NCI-H82 treated with DMSO at 0.1 percent for 48 hours (cell line): ENCODE measurements around the gene PLD6.
"Not testable (repeated sequence)": the region's sequence is repeated elsewhere in the genome, so short reads cannot be mapped to it uniquely, and the experiment has no call there.

Experiments used
- DNase-seq: peaks from one replicate; lab custom pipeline; 2025; ENCODE audit not compliant: unreplicated experiment; lab: John Stamatoyannopoulos, UW

The PLD6 gene

DNA sequence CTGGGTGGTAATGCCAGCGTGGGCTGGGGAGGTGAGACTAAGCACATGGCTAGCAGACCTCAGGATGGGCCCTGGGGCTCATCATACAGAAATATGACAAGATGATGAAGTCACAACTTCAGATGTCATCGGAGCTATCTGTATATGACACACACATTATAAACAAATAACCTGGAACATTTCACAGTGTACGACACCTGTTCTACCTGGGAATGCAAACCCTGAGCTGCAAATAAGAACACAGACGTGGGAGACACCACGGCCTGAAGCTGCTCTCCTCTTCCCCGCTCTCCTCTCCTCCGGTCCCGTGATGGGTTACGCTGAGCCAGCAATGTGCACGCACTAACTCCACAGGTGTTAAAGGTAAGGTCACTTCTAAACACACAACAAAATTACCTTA lies 4.9 kb downstream of the PLD6 start:
- DNase-seq: no peak

- no peak for DNase-seq
Measured at GRCh38 chr17:17200831-17201230, 5.3 kb downstream of the PLD6 start.

DNA sequence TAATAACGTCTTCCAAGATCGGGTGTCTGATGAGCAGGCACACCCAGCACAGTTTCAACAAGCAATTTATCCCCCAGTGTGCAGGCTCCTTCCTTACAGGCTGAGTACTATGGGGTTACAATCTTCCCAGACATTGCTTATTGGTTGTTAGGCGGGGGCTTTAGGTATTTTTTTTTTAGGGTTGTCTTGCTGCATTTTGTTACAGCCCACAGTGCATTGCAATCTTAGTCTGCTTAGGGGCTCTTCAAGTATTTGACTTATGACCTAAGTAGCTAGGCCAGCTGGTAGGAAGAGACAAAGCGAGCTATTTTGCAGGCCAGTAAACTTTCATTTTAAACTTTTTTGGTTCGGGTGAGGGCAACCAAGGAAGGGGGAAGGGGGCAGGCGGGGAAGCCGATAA lies 5.8 kb downstream of the PLD6 start:
- no peak for DNase-seq

GRCh38 chr17:17198281-17198680 lies 7.9 kb downstream of the PLD6 start:
- no peak for DNase-seq

GRCh38 chr17:17196776-17197175 lies 9.4 kb downstream of the PLD6 start:
- no peak for DNase-seq

DNA sequence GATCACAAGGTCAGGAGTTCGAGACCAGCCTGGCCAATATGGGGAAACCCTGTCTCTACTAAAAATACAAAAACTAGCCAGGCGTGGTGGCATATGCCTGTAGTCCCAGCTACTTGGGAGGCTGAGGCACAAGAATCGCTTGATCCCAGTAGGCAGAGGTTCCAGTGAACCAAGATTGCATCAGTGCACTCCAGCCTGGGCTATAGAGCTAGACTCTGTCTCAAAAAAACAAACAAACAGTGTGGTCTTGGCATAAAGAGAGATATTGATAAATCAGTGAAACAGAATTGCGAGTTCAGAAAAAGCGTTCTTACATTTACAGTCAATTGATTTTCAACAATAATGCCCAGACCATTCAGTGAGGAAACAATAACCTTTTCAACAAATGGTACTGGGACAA lies 10.7 kb downstream of the PLD6 start:
- DNase-seq: not testable (repeated sequence)

DNA sequence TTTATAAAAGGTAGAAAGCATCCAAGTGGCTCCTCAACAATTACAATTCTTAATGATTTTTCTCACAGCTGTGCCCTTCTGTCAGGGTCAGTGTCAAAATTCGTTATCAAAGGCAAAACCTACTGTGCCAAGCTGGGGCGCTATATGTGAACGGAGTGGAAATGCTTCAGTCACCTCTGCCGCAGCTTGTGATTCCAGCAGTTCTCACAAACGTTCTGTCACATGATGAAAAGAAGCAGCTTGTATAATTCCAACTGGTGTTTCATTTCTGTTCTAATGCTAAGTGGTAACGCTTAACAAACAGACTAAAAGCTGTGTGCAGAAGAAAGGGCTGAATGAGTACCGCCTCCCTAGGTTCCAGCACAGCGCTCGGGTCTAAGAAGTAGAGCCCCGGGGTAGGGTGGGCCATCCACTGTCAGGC lies 14.2 kb downstream of the PLD6 start:
- DNase-seq: no peak

- DNase-seq: no peak
Measured at GRCh38 chr17:17191346-17191792, 14.8 kb downstream of the PLD6 start.

GRCh38 chr17:17190188-17190587 lies 15.9 kb downstream of the PLD6 start:
- DNase-seq: no peak

- no peak for DNase-seq
Measured at GRCh38 chr17:17189559-17189958, 16.6 kb downstream of the PLD6 start.

DNA sequence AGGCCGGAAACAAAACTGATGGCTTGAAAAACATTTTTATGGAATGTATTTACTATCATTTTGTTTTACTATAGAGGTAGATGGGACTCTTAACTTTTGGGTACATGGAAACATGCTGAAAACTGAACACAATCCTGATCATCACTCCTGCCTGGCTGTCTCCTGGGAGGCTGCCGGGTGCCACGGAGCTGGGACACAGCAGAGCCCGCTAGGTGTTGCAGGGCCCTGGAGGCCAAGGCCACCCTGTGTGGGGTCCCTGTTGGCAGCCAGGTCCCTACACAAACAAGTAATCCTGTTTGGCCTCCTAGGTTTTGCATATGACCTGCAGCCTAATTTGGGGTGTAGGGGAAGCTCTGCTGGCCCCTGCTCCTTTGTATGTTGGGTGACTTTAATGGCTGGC lies 17.5 kb downstream of the PLD6 start:
- no peak for DNase-seq

DNA sequence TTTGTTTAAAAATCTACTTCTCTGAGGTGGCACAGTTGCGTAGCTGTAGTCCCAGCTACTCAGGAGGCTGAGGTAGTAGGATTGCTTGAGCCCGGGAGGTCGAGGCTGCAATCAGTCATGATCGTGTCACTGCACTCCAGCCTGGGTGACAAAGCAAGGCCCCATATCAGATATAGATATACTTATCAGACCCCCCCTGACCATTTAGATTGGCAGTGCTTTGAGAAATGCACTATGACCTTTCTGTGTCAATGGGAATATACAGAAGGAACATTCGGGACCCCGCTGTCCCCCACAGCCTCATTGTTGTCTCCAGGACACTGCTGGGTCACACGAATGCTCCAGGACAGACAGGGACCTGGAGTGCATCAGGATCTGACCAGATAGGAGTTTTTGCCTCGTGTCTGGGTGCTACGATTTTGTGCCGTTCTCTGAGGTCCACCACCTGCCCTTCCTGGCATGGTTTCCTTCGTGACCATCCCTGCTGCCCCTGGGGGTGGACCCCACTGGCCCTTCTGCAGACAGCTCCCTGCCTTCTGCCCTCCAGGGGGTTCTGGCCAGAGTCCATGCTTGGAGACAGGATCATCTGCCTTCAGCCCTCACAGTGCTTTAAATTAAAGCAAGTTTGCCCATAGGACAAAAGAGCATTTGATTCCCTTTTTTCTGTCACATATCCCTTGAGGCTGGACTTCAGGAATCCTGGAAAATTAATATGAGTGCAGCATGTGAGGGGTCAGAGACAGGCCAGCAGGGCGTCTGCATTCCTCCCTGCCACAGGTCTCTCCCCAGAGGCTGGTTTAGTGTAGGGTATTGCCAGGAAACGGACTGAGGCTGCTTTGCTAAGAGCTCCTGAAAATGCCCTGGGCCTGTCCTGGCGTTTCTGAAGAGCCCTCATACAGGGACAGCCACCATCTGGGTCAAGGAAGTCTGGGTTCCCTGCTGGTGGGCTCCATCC lies 19.3 kb downstream of the PLD6 start:
- no peak for DNase-seq

- no peak for DNase-seq
Measured at GRCh38 chr17:17186051-17186450, 20.1 kb downstream of the PLD6 start.

- not testable (repeated sequence) for DNase-seq
Measured at GRCh38 chr17:17184985-17185757, 21.0 kb downstream of the PLD6 start.

DNA sequence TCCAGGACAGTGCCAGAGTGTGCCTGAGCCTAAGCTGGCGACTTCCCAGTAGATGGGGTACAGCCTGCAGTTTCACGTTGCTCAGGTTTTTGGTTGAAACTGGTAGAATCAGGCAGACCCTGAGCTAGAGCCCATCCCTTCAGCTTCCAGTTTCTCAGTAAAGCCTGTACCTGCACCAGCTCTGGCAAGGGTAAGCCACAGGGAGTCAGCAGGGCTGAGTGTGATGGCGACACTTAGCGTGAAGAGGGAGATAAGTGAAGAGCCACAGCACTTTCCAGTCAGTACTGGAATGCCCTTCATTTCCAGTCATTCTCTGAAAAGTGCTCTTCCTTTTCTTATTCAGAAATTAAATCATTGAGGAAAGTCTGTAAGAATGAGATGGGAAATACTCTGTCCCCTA lies 22.4 kb downstream of the PLD6 start:
- no peak for DNase-seq

DNA sequence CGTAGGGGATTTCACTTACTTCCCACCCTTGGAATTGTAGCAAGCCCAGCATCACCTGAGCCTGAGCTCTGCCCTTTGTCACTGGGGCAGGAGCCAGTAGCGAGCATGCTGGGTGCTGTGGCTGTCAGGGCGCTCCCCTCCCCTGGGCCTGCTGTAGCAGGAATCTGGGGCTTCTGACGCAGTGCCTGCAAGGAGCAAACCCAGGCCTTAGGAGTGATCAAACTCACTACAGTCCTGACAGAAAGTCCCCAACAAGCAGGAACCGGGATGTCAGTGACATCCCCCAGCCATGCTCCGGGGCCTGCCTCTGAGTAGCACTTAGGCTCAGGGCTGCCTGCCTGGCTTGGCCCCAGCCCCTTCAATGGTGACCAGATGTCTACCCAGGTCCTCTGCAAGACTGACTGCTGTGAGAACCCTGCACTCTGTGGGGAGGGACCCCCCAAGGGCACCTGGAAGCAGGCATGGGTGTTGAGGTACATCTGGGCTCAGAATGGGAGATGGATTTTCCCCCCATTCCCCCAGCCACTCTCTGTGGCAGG lies 23.5 kb downstream of the PLD6 start:
- no peak for DNase-seq

DNA sequence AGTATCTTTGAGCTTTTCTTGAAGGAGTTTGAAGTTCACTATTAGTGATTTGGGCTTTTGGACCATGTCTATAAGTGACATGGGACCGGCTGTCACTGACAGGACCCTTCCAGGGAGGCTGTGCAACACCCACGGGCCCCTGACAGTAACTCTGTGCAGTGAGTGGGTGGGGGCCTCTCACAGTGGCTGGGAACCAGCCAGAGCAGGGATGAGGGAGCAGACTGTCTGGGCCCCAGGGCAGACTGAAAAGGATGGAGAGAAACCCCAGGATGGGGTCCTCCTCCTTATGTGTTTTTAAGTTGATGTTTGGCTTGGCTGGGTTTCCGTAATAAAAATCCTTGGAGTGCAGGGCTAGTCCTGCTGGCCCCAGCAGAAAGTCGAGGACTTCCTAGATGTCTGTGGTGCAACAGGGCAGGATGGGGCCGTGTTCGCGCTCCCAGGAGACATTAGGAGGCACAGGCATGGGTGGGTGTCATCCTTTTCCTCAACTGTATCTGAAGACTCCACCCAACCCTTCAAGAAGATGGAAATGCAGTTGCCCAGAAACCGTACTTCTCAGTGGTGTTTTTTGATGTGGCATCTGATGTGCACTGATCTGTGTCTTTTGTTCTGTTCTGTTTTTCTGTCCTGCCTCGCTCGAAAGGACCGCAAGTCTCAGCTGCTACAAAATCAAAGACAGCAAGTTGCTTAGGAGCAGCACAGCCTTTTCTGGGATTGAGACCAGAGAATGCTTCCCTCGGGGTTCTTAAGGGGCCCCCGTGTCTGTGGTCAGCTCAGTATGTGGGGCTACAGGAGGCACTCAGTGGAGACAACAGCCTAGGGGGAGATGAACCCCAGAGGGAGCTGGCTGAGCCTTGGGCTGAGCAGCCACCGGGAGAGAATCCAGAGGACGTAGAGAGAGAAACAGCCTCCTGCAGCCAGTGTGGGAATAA lies 24.2 kb downstream of the PLD6 start:
- no peak for DNase-seq

DNA sequence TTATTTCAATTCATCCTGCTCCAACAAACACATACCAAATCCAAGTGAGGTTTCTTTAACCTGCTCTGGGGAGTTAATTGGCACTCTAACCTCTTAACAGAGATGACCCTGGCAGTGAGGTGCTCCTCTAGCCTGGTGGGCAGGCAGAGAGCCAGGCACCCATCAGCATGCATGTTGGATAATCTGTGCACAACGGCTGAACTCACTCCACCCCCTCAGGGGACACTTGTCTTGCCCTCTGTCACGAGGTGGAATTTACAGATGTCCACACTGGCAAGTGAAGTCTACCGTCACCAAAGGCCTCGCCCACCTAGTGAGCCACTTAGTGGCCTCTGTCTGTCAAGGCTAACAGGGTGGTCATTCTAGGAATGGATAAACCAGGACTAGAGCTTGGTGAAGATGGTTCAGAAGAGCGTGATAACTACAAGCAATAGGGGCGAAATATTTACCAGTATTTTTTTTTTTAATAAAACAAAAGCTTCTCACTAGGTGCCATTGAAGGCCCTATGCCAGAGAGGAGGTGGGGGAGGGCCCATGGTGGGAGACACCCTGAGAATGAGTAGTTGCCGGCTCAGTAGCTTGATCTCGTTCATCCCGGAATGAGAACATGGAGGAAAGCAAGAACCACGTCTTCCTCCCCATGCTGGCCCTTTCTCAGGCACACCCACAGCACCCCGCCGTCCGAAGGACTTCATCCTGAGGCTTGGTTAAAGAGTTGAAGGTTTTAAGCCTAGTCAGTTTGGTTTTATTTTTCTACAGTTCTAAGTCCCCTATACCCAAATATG lies 25.2 kb downstream of the PLD6 start:
- DNase-seq: no peak

DNA sequence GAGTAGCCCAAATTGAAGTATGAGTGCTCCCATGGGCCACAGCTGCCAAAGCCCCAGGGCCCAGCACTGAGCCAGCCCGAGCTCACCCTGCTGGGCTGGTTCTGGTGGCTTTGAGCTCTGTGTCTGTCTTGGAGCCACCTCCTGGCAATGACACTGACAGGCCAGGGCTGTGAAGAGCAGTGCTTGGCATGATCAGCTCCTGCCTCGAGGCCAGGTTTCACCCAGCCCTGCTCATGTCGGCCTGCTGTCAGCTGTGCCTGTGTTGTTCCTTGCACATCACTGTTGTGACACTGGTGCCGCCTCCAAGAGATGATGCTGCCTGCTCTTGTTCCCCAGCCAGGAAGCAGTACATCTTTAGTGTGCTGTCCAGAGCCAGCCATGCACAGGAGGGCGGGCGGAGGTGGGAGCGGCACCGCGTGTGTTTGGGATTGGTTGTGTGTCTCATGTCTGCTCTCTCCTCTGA lies 26.0 kb downstream of the PLD6 start:
- no peak for DNase-seq

DNA sequence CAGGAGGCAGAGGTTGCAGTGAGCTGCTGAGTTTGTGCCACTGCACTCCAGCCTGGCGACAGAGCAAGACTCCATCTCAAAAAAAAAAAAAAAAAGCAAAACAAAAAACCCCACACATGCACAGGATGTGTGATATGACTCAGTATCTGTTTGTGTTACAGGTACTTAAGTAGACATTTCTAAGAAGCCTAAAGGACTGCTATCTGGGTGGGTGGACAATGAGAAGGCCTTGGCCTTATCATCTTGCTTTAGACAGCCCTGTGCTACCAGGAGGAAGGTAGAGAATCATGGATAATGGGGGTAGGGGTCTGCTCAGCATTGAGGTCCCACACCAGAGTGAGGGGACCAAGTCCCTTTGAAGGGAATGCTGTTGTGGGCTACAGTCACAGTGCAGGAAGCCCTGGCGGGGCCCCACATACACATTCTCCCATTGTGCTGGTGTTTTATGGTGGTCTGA lies 26.7 kb downstream of the PLD6 start:
- no peak for DNase-seq
